K562 (cell line): ENCODE measurements around the gene HS3ST4.

Experiments used
- MTA3 ChIP-seq: fragments of 450-650 bp; formaldehyde crosslinking; IDR thresholded peaks from 2 replicates; pipeline ENCODE4 v1.6.1; 2017; ENCODE audit warnings: mild to moderate bottlenecking, borderline replicate concordance
- MXI1 ChIP-seq: IDR thresholded peaks from 2 replicates; pipeline ENCODE4 v1.6.1; 2011; ENCODE audit warnings: low read depth, mild to moderate bottlenecking, improper control_type of control experiment, low read length
- NR3C1 ChIP-seq: sonication (generic); formaldehyde crosslinking; IDR thresholded peaks from 2 replicates; pipeline ENCODE4 v1.8.1; 2022; ENCODE audit warnings: missing genetic modification reagents
- POLR2AphosphoS5 ChIP-seq: IDR thresholded peaks from 2 replicates; pipeline ENCODE4 v1.6.1; 2011; ENCODE audit warnings: mild to moderate bottlenecking, low read depth, low read length, moderate library complexity; ENCODE audit not compliant: control insufficient read depth, insufficient read depth
- RCOR1 ChIP-seq, 2 experiments: IDR thresholded peaks; 2 replicates each; pipeline ENCODE4 v1.6.1; 2012; ENCODE audit warnings: low read depth in 2 of 2, low read length in 2 of 2, borderline replicate concordance in 1 of 2, improper control_type of control experiment in 1 of 2
- SIN3B ChIP-seq: fragments of 450-650 bp; IDR thresholded peaks from 2 replicates; pipeline ENCODE4 v1.6.1; 2017; ENCODE audit warnings: low read depth, mild to moderate bottlenecking, moderate library complexity
- ZEB2 ChIP-seq: fragments of 450-650 bp; IDR thresholded peaks from 2 replicates; pipeline ENCODE4 v1.6.1; 2016
- ZFP1 ChIP-seq: fragments of 450-650 bp; formaldehyde crosslinking; IDR thresholded peaks from 2 replicates; pipeline ENCODE4 v1.4.0; 2020; ENCODE audit warnings: mild to moderate bottlenecking, mixed read lengths
- ZKSCAN3 ChIP-seq: fragments of 250-450 bp; sonication (Bioruptor Pico); IDR thresholded peaks from 2 replicates; pipeline ENCODE4 v1.4.0; 2020
- TF ChIP-seq, protein P1 (sequence below), 3 experiments: IDR thresholded peaks in 2 of 3; conservative IDR thresholded peaks in 1 of 3; 2 replicates each; pipeline ENCODE4 v1.5.1; 2011 to 2012; ENCODE audit warnings: low read length in 3 of 3, mild to moderate bottlenecking in 3 of 3, control low read depth in 2 of 3, improper control_type of control experiment in 1 of 3, inconsistent platforms in 1 of 3, low read depth in 1 of 3, mixed read lengths in 1 of 3, moderate library complexity in 1 of 3; ENCODE audit not compliant: insufficient read depth in 2 of 3
- TF ChIP-seq, protein P2 (sequence below): sonication (generic); formaldehyde crosslinking; IDR thresholded peaks from 2 replicates; pipeline ENCODE4 v1.8.1; 2023; ENCODE audit warnings: mild to moderate bottlenecking, missing genetic modification reagents
- TF ChIP-seq, protein P3 (sequence below): fragments of 450-650 bp; IDR thresholded peaks from 2 replicates; pipeline ENCODE4 v1.6.1; 2016
- TF ChIP-seq, protein P4 (sequence below), 2 experiments: IDR thresholded peaks; 2 replicates each; pipeline ENCODE4 v1.6.1; 2012; ENCODE audit warnings: improper control_type of control experiment in 2 of 2, low read depth in 2 of 2, low read length in 2 of 2, borderline replicate concordance in 1 of 2

DNA sequence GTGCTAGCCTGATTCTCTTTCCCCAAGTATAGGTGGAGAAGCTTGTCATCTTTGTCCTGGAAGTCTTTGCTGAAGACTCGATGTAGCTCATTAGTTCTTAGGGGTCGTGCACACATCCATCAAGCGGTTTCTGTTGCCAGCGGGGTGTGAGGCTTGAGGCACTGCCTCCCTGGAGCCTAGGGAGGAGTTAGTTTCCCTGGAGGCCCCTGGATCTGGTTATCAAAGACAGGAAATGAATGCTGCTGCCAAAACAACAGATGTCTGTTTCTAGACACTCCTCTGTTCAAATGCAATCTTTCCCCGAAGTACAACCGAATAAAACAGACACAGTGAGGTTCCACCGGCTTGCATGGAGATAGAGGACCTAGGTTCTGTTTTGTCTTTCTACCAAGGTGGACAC, 17.5 kb downstream of the HS3ST4 start:
- TF ChIP-seq ZKSCAN3 (CRISPR knock-in tag) (no peak), ZFP1 (CRISPR knock-in tag) (no peak), NR3C1 (CRISPR knock-in tag) (no peak), POLR2AphosphoS5 (no peak), RCOR1 (IDR thresholded peaks at IDR 0.05; ENCODE audit: borderline replicate concordance in 1 of 2, low read depth in 2 of 2, low read length in 2 of 2) (no peak), MTA3 (no peak), ZEB2 (no peak), SIN3B (no peak), MXI1 (no peak)
- TF ChIP-seq, protein P1, sequence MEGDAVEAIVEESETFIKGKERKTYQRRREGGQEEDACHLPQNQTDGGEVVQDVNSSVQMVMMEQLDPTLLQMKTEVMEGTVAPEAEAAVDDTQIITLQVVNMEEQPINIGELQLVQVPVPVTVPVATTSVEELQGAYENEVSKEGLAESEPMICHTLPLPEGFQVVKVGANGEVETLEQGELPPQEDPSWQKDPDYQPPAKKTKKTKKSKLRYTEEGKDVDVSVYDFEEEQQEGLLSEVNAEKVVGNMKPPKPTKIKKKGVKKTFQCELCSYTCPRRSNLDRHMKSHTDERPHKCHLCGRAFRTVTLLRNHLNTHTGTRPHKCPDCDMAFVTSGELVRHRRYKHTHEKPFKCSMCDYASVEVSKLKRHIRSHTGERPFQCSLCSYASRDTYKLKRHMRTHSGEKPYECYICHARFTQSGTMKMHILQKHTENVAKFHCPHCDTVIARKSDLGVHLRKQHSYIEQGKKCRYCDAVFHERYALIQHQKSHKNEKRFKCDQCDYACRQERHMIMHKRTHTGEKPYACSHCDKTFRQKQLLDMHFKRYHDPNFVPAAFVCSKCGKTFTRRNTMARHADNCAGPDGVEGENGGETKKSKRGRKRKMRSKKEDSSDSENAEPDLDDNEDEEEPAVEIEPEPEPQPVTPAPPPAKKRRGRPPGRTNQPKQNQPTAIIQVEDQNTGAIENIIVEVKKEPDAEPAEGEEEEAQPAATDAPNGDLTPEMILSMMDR (IDR thresholded peaks at IDR 0.05 in 2 of 3, conservative IDR thresholded peaks at IDR 0.05 in 1 of 3; ENCODE audit: insufficient read depth in 2 of 3, low read depth in 1 of 3, low read length in 3 of 3) = no peak
- TF ChIP-seq, protein P2, sequence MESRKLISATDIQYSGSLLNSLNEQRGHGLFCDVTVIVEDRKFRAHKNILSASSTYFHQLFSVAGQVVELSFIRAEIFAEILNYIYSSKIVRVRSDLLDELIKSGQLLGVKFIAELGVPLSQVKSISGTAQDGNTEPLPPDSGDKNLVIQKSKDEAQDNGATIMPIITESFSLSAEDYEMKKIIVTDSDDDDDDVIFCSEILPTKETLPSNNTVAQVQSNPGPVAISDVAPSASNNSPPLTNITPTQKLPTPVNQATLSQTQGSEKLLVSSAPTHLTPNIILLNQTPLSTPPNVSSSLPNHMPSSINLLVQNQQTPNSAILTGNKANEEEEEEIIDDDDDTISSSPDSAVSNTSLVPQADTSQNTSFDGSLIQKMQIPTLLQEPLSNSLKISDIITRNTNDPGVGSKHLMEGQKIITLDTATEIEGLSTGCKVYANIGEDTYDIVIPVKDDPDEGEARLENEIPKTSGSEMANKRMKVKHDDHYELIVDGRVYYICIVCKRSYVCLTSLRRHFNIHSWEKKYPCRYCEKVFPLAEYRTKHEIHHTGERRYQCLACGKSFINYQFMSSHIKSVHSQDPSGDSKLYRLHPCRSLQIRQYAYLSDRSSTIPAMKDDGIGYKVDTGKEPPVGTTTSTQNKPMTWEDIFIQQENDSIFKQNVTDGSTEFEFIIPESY = no peak
- TF ChIP-seq, protein P3, sequence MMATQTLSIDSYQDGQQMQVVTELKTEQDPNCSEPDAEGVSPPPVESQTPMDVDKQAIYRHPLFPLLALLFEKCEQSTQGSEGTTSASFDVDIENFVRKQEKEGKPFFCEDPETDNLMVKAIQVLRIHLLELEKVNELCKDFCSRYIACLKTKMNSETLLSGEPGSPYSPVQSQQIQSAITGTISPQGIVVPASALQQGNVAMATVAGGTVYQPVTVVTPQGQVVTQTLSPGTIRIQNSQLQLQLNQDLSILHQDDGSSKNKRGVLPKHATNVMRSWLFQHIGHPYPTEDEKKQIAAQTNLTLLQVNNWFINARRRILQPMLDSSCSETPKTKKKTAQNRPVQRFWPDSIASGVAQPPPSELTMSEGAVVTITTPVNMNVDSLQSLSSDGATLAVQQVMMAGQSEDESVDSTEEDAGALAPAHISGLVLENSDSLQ = no peak
- TF ChIP-seq, protein P4, sequence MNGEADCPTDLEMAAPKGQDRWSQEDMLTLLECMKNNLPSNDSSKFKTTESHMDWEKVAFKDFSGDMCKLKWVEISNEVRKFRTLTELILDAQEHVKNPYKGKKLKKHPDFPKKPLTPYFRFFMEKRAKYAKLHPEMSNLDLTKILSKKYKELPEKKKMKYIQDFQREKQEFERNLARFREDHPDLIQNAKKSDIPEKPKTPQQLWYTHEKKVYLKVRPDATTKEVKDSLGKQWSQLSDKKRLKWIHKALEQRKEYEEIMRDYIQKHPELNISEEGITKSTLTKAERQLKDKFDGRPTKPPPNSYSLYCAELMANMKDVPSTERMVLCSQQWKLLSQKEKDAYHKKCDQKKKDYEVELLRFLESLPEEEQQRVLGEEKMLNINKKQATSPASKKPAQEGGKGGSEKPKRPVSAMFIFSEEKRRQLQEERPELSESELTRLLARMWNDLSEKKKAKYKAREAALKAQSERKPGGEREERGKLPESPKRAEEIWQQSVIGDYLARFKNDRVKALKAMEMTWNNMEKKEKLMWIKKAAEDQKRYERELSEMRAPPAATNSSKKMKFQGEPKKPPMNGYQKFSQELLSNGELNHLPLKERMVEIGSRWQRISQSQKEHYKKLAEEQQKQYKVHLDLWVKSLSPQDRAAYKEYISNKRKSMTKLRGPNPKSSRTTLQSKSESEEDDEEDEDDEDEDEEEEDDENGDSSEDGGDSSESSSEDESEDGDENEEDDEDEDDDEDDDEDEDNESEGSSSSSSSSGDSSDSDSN (IDR thresholded peaks at IDR 0.05; ENCODE audit: borderline replicate concordance in 1 of 2, low read depth in 2 of 2, low read length in 2 of 2) = no peak
